22Rv1 (cell line): ENCODE measurements around the gene FRS2.

ENCODE experiments used
- ZFX ChIP-seq: fragments of 450-650 bp; IDR thresholded peaks from 2 replicates; pipeline ENCODE4 v1.6.1; 2017; ENCODE audit warnings: antibody characterized with exemption, borderline replicate concordance
- TF ChIP-seq, protein P1 (sequence below): fragments of 450-650 bp; IDR thresholded peaks from 2 replicates; pipeline ENCODE4 v1.5.1; 2017; ENCODE audit warnings: mild to moderate bottlenecking

DNA sequence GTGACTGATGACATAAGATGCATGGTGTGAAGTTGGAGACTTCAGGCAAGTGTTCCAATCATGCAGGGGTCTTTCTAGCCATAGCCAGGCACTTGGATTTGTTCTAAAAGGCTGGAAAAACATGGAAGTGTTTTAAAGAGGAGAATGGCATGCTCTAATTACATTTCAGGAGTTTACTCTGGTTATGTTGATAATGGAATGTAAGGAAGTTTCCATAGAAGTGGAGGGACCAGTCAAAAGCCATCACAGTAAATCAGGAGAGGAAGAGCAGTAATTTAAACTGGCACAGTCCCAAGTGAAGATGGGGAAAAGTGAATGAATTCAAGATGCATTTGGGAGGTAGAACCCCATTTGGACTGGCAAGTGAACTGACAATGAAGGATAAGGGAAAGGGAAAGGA, 13.9 kb upstream of the FRS2 start:
- TF ChIP-seq, protein P1, sequence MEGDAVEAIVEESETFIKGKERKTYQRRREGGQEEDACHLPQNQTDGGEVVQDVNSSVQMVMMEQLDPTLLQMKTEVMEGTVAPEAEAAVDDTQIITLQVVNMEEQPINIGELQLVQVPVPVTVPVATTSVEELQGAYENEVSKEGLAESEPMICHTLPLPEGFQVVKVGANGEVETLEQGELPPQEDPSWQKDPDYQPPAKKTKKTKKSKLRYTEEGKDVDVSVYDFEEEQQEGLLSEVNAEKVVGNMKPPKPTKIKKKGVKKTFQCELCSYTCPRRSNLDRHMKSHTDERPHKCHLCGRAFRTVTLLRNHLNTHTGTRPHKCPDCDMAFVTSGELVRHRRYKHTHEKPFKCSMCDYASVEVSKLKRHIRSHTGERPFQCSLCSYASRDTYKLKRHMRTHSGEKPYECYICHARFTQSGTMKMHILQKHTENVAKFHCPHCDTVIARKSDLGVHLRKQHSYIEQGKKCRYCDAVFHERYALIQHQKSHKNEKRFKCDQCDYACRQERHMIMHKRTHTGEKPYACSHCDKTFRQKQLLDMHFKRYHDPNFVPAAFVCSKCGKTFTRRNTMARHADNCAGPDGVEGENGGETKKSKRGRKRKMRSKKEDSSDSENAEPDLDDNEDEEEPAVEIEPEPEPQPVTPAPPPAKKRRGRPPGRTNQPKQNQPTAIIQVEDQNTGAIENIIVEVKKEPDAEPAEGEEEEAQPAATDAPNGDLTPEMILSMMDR = no peak
- TF ChIP-seq ZFX = no peak
